ENCODE results near the gene CDO1. TPM values are rescaled to one million over a fixed set of nuclear protein-coding genes. Genes with fewer than 3 reads are reported as not detected.
"Not testable (repeated sequence)": the region's sequence is repeated elsewhere in the genome, so short reads cannot be mapped to it uniquely, and the experiment has no call there.

CDO1 gene
- polyA plus RNA-seq, 3 donors from 2014 or later = not detected

GRCh38 chr5:115842952-115843351 is 26.5 kb upstream of the CDO1 start:
- Mint-ChIP-seq H3K27ac (peak overlapping the region; percentile 86 to 97 (median 94)), H3K4me1 (peaks cover 45 to 56% of the 10 kb centered on the region in 2 donors), H3K36me3 (no peaks in the 10 kb centered on the region), H3K4me3 (peak overlapping the region; percentile 98 to 99 (median 98)), H3K27me3 (ENCODE audit: low read depth in 3 of 3) (peaks cover 5 to 13% (median 12%) of the 10 kb centered on the region in 3 donors), H3K9me3 (no peaks in the 10 kb centered on the region)
- peak in 1 of 3 donors; percentile 9 for DNase-seq

DNA sequence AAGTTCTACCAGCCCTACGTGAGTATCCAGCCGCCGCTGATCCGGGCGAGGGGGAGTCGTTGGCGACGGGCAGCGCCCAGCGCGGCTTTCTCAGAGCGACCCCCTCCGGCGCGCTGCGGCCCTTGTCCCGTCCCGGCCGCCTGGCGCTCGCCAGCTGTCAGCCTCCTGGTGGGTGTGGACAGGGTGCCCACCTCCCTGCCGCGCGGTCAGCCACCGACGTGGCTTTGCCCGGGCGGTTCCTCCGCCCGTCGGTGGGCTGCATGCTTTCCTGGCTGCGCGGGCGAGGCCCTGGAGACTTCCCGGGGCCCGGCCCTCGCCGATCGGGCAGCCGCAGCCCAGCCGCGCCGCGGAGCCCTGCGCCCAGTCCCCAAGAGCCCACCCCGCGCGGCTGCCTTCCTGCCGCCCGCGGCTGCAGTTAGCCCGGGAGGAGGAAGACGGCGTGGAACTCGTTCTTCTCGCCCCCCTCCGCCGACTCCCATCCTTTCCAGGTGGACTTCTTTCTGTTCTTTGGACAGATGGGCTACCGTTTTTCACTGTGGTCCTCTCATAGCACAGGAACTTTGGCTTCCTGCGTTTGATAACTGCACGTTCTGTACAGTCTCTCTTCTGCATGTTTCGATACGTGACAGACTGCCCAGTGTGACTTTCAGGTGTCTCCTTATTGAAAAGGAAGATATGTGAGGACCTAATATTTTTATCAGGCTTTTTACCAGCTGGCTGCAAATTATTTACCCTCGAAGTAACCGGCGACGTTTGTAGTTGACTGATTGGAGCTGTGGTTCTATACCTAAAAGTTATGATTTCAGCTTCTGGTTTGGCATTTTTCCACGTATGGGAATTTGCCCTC is 25.9 kb upstream of the CDO1 start:
- Mint-ChIP-seq H3K9me3 (no peaks in the 10 kb centered on the region), H3K4me3 (peak overlapping the region; percentile 98 to 99 (median 99)), H3K27me3 (ENCODE audit: low read depth in 3 of 3) (peaks cover 5 to 13% (median 12%) of the 10 kb centered on the region in 3 donors), H3K27ac (peak overlapping the region; percentile 86 to 100 (median 96)), H3K4me1 (peaks cover 50 to 61% of the 10 kb centered on the region in 2 donors), H3K36me3 (peaks cover 0 to 4% (median 3%) of the 10 kb centered on the region in 3 donors)
- no peak for DNase-seq

- peak; percentile 91 to 93 (median 91) for DNase-seq
- H3K36me3 Mint-ChIP-seq = peaks cover under 1 to 4% (median 4%) of the 10 kb centered on the region in 3 donors
- H3K9me3 Mint-ChIP-seq = no peaks in the 10 kb centered on the region
- H3K4me1 Mint-ChIP-seq = peaks cover 52 to 68% of the 10 kb centered on the region in 2 donors
- peak within 1 kb of the TSS; percentile 97 to 100 (median 100) for H3K27ac Mint-ChIP-seq
- H3K27me3 Mint-ChIP-seq (ENCODE audit: low read depth in 3 of 3) = peaks cover 5 to 13% (median 12%) of the 10 kb centered on the region in 3 donors
- peak within 1 kb of the TSS; percentile 98 to 99 (median 99) for H3K4me3 Mint-ChIP-seq
Measured at GRCh38 chr5:115841382-115842088, 25.1 kb upstream of the CDO1 start, which contains the start of the genes AP3S1 and ATG12. TSS of gene AP3S1 (plus strand) at chr5:115841935. CDS start at chr5:115842038, 103 bp downstream. TSS of gene ATG12 (minus strand) at chr5:115841565. CDS start at chr5:115841552, 13 bp downstream.

GRCh38 chr5:115840873-115841272 is 24.4 kb upstream of the CDO1 start:
- Mint-ChIP-seq H3K4me3 (peak overlapping the region; percentile 93 to 99 (median 98)), H3K27me3 (ENCODE audit: low read depth in 3 of 3) (peaks cover 5 to 13% (median 12%) of the 10 kb centered on the region in 3 donors), H3K9me3 (no peaks in the 10 kb centered on the region), H3K36me3 (peaks cover 5 to 8% (median 7%) of the 10 kb centered on the region in 3 donors), H3K27ac (peak overlapping the region; percentile 97 to 100 (median 100)), H3K4me1 (peaks cover 52 to 70% of the 10 kb centered on the region in 2 donors)
- no peak for DNase-seq

GRCh38 chr5:115838885-115839518 is 22.5 kb upstream of the CDO1 start:
- H3K9me3 Mint-ChIP-seq = no peaks in the 10 kb centered on the region
- H3K4me1 Mint-ChIP-seq = peaks cover 50 to 74% of the 10 kb centered on the region in 2 donors
- peaks cover 12 to 20% (median 18%) of the 10 kb centered on the region in 3 donors for H3K36me3 Mint-ChIP-seq
- H3K27ac Mint-ChIP-seq = peak overlapping the region; percentile 46 to 100 (median 91)
- peaks cover 5 to 13% (median 12%) of the 10 kb centered on the region in 3 donors for H3K27me3 Mint-ChIP-seq (ENCODE audit: low read depth in 3 of 3)
- H3K4me3 Mint-ChIP-seq = peak overlapping the region; percentile 49 to 99 (median 60)
- DNase-seq = peak; percentile 63 to 74 (median 74)

- Mint-ChIP-seq H3K36me3 (peaks cover 18 to 31% (median 26%) of the 10 kb centered on the region in 3 donors), H3K9me3 (no peaks in the 10 kb centered on the region), H3K4me1 (peaks cover 34 to 58% of the 10 kb centered on the region in 2 donors), H3K27ac (peak overlapping the region in 2 of 6 donors; percentile 17 to 48), H3K27me3 (ENCODE audit: low read depth in 3 of 3) (peaks cover 0 to 3% (median 0%) of the 10 kb centered on the region in 3 donors), H3K4me3 (no peak overlapping the region)
- DNase-seq = no peak
Measured at GRCh38 chr5:115835481-115835880, 19.0 kb upstream of the CDO1 start.

- Mint-ChIP-seq H3K36me3 (peaks cover 17 to 40% (median 28%) of the 10 kb centered on the region in 3 donors), H3K27ac (peak overlapping the region in 5 of 6 donors; percentile 4 to 59 (median 28))
Measured at GRCh38 chr5:115831163-115831768, 14.8 kb upstream of the CDO1 start.

DNA sequence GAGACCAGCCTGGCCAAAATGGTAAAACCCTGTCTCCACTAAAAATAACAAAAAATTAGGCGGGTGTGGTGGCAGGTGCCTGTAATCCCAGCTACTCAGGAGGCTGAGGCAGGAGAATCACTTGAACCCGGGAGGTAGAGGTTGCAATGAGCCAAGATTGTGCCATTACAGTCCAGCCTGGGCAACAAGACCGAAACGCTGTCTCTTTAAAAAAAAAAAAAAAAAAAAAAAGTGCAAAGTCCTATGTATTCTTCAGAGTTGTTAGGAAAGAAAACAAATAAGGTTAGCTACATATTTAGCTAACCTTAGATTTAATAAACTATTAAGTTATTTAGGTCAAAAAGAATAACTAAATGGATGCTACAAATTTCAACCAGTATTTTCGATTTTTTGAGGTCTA is 13.5 kb upstream of the CDO1 start:
- H3K27me3 Mint-ChIP-seq (ENCODE audit: low read depth in 3 of 3) = peaks cover 0 to 2% (median 0%) of the 10 kb centered on the region in 3 donors
- no peak overlapping the region for H3K27ac Mint-ChIP-seq
- DNase-seq = no peak
- no peak overlapping the region for H3K4me3 Mint-ChIP-seq
- peaks cover 2 to 13% of the 10 kb centered on the region in 2 donors for H3K4me1 Mint-ChIP-seq
- peaks cover 11 to 31% (median 20%) of the 10 kb centered on the region in 3 donors for H3K36me3 Mint-ChIP-seq
- peaks cover 0 to 2% (median 0%) of the 10 kb centered on the region in 6 donors for H3K9me3 Mint-ChIP-seq

More at GRCh38 chr5:115831163-115831768, 14.8 kb upstream of the CDO1 start:
- Mint-ChIP-seq H3K4me3 (no peak overlapping the region), H3K9me3 (no peaks in the 10 kb centered on the region), H3K27me3 (ENCODE audit: low read depth in 3 of 3) (no peaks in the 10 kb centered on the region), H3K4me1 (peaks cover 4 to 19% of the 10 kb centered on the region in 2 donors)
- peak; percentile 31 to 40 (median 32) for DNase-seq

GRCh38 chr5:115825948-115826347 is 9.5 kb upstream of the CDO1 start:
- Mint-ChIP-seq H3K9me3 (peaks cover 0 to 17% (median 2%) of the 10 kb centered on the region in 6 donors), H3K4me3 (no peak overlapping the region), H3K27ac (no peak overlapping the region), H3K4me1 (peaks cover 0 to 2% of the 10 kb centered on the region in 2 donors), H3K36me3 (peaks cover 6 to 16% (median 6%) of the 10 kb centered on the region in 3 donors), H3K27me3 (ENCODE audit: low read depth in 3 of 3) (peaks cover 2 to 5% (median 2%) of the 10 kb centered on the region in 3 donors)
- no peak for DNase-seq

GRCh38 chr5:115824983-115825382 is 8.5 kb upstream of the CDO1 start:
- H3K27me3 Mint-ChIP-seq (ENCODE audit: low read depth in 3 of 3); H3K4me1 Mint-ChIP-seq; H3K27ac Mint-ChIP-seq; H3K4me3 Mint-ChIP-seq; DNase-seq: not testable (repeated sequence)
- Mint-ChIP-seq H3K36me3 (peaks cover 5 to 15% (median 5%) of the 10 kb centered on the region in 3 donors), H3K9me3 (peaks cover 0 to 17% (median 3%) of the 10 kb centered on the region in 6 donors)

GRCh38 chr5:115820846-115821245 is 4.4 kb upstream of the CDO1 start:
- H3K36me3 Mint-ChIP-seq = no peaks in the 10 kb centered on the region
- H3K4me1 Mint-ChIP-seq = peaks cover 0 to 8% of the 10 kb centered on the region in 2 donors
- H3K9me3 Mint-ChIP-seq = peaks cover 0 to 17% (median 3%) of the 10 kb centered on the region in 6 donors
- H3K27me3 Mint-ChIP-seq (ENCODE audit: low read depth in 3 of 3) = peaks cover 13 to 24% (median 16%) of the 10 kb centered on the region in 3 donors
- no peak overlapping the region for H3K4me3 Mint-ChIP-seq
- no peak overlapping the region for H3K27ac Mint-ChIP-seq
- no peak for DNase-seq

GRCh38 chr5:115818821-115819220 is 2.4 kb upstream of the CDO1 start:
- DNase-seq = no peak
- H3K4me3 Mint-ChIP-seq = no peak overlapping the region
- H3K27ac Mint-ChIP-seq = no peak overlapping the region
- H3K27me3 Mint-ChIP-seq (ENCODE audit: low read depth in 3 of 3) = peaks cover 20 to 39% (median 28%) of the 10 kb centered on the region in 3 donors
- no peaks in the 10 kb centered on the region for H3K36me3 Mint-ChIP-seq
- peaks cover 7 to 11% of the 10 kb centered on the region in 2 donors for H3K4me1 Mint-ChIP-seq
- H3K9me3 Mint-ChIP-seq = peaks cover 0 to 15% (median 2%) of the 10 kb centered on the region in 6 donors

Data from immature natural killer cell (primary cell).